Neural cell (in vitro differentiated cells): ENCODE results near the gene OBSCN. TPM values are rescaled to one million over a fixed set of nuclear protein-coding genes. Genes with fewer than 3 reads are reported as not detected.
"Not testable (repeated sequence)": the region's sequence is repeated elsewhere in the genome, so short reads cannot be mapped to it uniquely, and the experiment has no call there.

Experiments
- H2AFZ ChIP-seq: fragments of 200-600, 300-800 bp; sonication (generic), shearing (Covaris generic); 2 replicates; pipeline ENCODE4 v1.6.0; 2014; ENCODE audit warnings: low read depth, mild to moderate bottlenecking, antibody characterized with exemption, low read length, moderate library complexity
- H3F3A ChIP-seq: fragments of 200-600 bp; shearing (Covaris generic); 2 replicates; pipeline ENCODE4 v1.6.1; 2016; ENCODE audit warnings: mild to moderate bottlenecking, moderate library complexity, mixed read lengths, antibody characterized with exemption, low read length; ENCODE audit not compliant: insufficient read depth, poor library complexity, severe bottlenecking
- H3K27ac ChIP-seq: fragments of 200-600, 300-800 bp; sonication (generic), shearing (Covaris generic); 2 replicates; pipeline ENCODE4 v1.5.1; 2014; ENCODE audit warnings: mild to moderate bottlenecking, low read length, moderate library complexity
- H3K27me3 ChIP-seq: fragments of 300-800, 200-600 bp; sonication (generic), shearing (Covaris generic); 2 replicates; pipeline ENCODE4 v1.6.0; 2014; ENCODE audit warnings: mild to moderate bottlenecking, low read depth, low read length, moderate library complexity; ENCODE audit not compliant: insufficient read depth
- H3K36me3 ChIP-seq: fragments of 300-800, 200-600 bp; sonication (generic), shearing (Covaris generic); 2 replicates; pipeline ENCODE4 v1.5.1; 2014; ENCODE audit warnings: mild to moderate bottlenecking, antibody characterized with exemption, low read length, moderate library complexity; ENCODE audit not compliant: insufficient read depth
- H3K4me2 ChIP-seq: fragments of 300-800, 200-600 bp; sonication (generic), shearing (Covaris generic); 2 replicates; pipeline ENCODE4 v1.6.0; 2014; ENCODE audit warnings: mild to moderate bottlenecking, low read length
- H3K4me3 ChIP-seq: fragments of 300-800, 200-600 bp; sonication (generic), shearing (Covaris generic); 2 replicates; pipeline ENCODE4 v1.5.1; 2014; ENCODE audit warnings: mild to moderate bottlenecking, low read length, moderate library complexity
- H3K79me2 ChIP-seq: fragments of 200-600 bp; shearing (Covaris generic); replicated peaks from 2 replicates; pipeline ENCODE4 v1.6.0; 2014; ENCODE audit warnings: mild to moderate bottlenecking, low read length, moderate library complexity; ENCODE audit not compliant: insufficient read depth
- H3K9ac ChIP-seq: fragments of 300-800, 200-600 bp; sonication (generic), shearing (Covaris generic); 2 replicates; pipeline ENCODE4 v1.6.1; 2016; ENCODE audit warnings: mild to moderate bottlenecking, low read length, mixed read lengths
- H3K9me2 ChIP-seq: fragments of 200-600 bp; shearing (Covaris generic); 2 replicates; pipeline ENCODE4 v1.6.1; 2016; ENCODE audit warnings: mild to moderate bottlenecking, low read length, mixed read lengths; ENCODE audit not compliant: insufficient read depth
- H3K9me3 ChIP-seq: fragments of 200-600, 300-800 bp; sonication (generic), shearing (Covaris generic); 2 replicates; pipeline ENCODE4 v1.6.1; 2016; ENCODE audit warnings: mild to moderate bottlenecking, mixed run types, low read length, moderate library complexity, mixed read lengths
- H4K20me1 ChIP-seq: fragments of 200-600 bp; shearing (Covaris generic); 2 replicates; pipeline ENCODE4 v1.6.1; 2016; ENCODE audit warnings: mild to moderate bottlenecking, mixed run types; ENCODE audit not compliant: insufficient read depth
- CTCF ChIP-seq: fragments of 450-650 bp; IDR thresholded peaks from 2 replicates; pipeline ENCODE4 v1.5.1; 2014; ENCODE audit warnings: antibody characterized with exemption, mild to moderate bottlenecking, moderate library complexity; ENCODE audit not compliant: poor library complexity, severe bottlenecking
- EP300 ChIP-seq: fragments of 450-650 bp; conservative IDR thresholded peaks from 2 replicates; pipeline ENCODE4 v1.6.1; 2014; ENCODE audit warnings: antibody characterized with exemption, mild to moderate bottlenecking, moderate library complexity; ENCODE audit not compliant: poor library complexity, severe bottlenecking
- EZH2 ChIP-seq: fragments of 200-600, 300-800 bp; shearing (Covaris generic), sonication (generic); IDR thresholded peaks from 2 replicates; pipeline ENCODE4 v1.6.1; 2014; ENCODE audit warnings: antibody characterized with exemption, low read length, borderline replicate concordance, mild to moderate bottlenecking; ENCODE audit not compliant: insufficient read depth, poor library complexity, severe bottlenecking
- MXI1 ChIP-seq: fragments of 450-650 bp; conservative IDR thresholded peaks from 2 replicates; pipeline ENCODE4 v1.6.1; 2014; ENCODE audit warnings: antibody characterized with exemption, mild to moderate bottlenecking; ENCODE audit not compliant: poor library complexity, severe bottlenecking
- POLR2AphosphoS5 ChIP-seq: IDR thresholded peaks from 2 replicates; pipeline ENCODE4 v1.6.1; 2012
- RAD21 ChIP-seq: fragments of 450-650 bp; conservative IDR thresholded peaks from 2 replicates; pipeline ENCODE4 v1.6.1; 2014; ENCODE audit warnings: antibody characterized with exemption, mild to moderate bottlenecking, moderate library complexity
- SMC3 ChIP-seq: fragments of 450-650 bp; conservative IDR thresholded peaks from 2 replicates; pipeline ENCODE4 v1.6.1; 2014; ENCODE audit warnings: antibody characterized with exemption, mild to moderate bottlenecking, moderate library complexity; ENCODE audit not compliant: poor library complexity
- TAF1 ChIP-seq: IDR thresholded peaks from 2 replicates; pipeline ENCODE4 v1.6.1; 2012; ENCODE audit warnings: low read depth
- polyA plus RNA-seq: library from polyadenylated mRNA; depleted of rRNA; stranded (reverse); fragments of >200 nt; gene quantifications from 2 replicates; pipeline ENCODE4 v1.2.3, GENCODE V29; 2014
- TF ChIP-seq, protein P1 (sequence below): IDR thresholded peaks from 2 replicates; pipeline ENCODE4 v1.6.1; 2012; ENCODE audit warnings: borderline replicate concordance

The OBSCN gene
- polyA plus RNA-seq, 1 donor from 2014 or later: 7.2 TPM

DNA sequence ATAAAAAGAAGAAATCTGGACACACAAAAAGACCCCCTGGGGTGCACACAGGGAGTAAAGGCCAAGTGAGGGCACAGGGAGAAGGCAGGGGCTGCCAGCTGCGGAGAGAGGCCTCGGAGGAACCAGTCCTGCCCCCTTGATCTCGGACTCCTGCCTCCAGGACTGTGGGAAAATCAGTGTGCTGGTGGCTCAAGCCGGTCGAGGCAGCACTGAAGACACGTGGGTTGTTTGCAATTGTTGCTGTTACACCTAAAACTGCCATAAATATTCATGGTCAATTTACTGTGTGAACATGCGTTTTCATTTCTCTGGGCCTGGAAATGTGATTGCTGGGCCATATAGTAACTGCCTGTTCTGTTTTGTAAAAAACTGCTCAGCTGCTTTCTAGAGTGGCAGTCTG, 23.7 kb upstream of the OBSCN start:
- Histone ChIP-seq H3K27ac (no peak overlapping the region), H3K79me2 (no peaks in the 10 kb centered on the region), H3K4me2 (no peak overlapping the region), H3K4me3 (no peak overlapping the region), H2AFZ (no peak overlapping the region), H3F3A (no peaks in the 10 kb centered on the region), H3K9ac (no peak overlapping the region), H4K20me1 (no peaks in the 10 kb centered on the region), H3K9me2 (no peaks in the 10 kb centered on the region), H3K27me3 (no peaks in the 10 kb centered on the region), H3K36me3 (no peaks in the 10 kb centered on the region), H3K9me3 (peaks cover 3% of the 10 kb centered on the region)
- TF ChIP-seq CTCF: no peak
- no peak for TF ChIP-seq TAF1
- TF ChIP-seq MXI1: no peak
- TF ChIP-seq EZH2: no peak
- TF ChIP-seq RAD21: no peak
- TF ChIP-seq SMC3: no peak
- TF ChIP-seq, protein P1, sequence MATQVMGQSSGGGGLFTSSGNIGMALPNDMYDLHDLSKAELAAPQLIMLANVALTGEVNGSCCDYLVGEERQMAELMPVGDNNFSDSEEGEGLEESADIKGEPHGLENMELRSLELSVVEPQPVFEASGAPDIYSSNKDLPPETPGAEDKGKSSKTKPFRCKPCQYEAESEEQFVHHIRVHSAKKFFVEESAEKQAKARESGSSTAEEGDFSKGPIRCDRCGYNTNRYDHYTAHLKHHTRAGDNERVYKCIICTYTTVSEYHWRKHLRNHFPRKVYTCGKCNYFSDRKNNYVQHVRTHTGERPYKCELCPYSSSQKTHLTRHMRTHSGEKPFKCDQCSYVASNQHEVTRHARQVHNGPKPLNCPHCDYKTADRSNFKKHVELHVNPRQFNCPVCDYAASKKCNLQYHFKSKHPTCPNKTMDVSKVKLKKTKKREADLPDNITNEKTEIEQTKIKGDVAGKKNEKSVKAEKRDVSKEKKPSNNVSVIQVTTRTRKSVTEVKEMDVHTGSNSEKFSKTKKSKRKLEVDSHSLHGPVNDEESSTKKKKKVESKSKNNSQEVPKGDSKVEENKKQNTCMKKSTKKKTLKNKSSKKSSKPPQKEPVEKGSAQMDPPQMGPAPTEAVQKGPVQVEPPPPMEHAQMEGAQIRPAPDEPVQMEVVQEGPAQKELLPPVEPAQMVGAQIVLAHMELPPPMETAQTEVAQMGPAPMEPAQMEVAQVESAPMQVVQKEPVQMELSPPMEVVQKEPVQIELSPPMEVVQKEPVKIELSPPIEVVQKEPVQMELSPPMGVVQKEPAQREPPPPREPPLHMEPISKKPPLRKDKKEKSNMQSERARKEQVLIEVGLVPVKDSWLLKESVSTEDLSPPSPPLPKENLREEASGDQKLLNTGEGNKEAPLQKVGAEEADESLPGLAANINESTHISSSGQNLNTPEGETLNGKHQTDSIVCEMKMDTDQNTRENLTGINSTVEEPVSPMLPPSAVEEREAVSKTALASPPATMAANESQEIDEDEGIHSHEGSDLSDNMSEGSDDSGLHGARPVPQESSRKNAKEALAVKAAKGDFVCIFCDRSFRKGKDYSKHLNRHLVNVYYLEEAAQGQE: no peak
- TF ChIP-seq POLR2AphosphoS5: no peak
- no peak for TF ChIP-seq EP300

- no peaks in the 10 kb centered on the region for H3K79me2 ChIP-seq
- H3K9me2 ChIP-seq: no peaks in the 10 kb centered on the region
- H2AFZ ChIP-seq: no peak overlapping the region
- H3K27ac ChIP-seq: no peak overlapping the region
- H3K9me3 ChIP-seq: peaks cover 3% of the 10 kb centered on the region
- no peak overlapping the region for H3K4me2 ChIP-seq
- H3K4me3 ChIP-seq: no peak overlapping the region
- no peak overlapping the region for H3K9ac ChIP-seq
- no peak for TF ChIP-seq EP300
- TF ChIP-seq TAF1: no peak
- TF ChIP-seq CTCF: no peak
- TF ChIP-seq MXI1: no peak
- no peak for TF ChIP-seq EZH2
- no peak for TF ChIP-seq RAD21
- TF ChIP-seq, protein P1: no peak
- TF ChIP-seq POLR2AphosphoS5: no peak
- no peak for TF ChIP-seq SMC3
- H3K36me3 ChIP-seq: no peaks in the 10 kb centered on the region
- H3F3A ChIP-seq: no peaks in the 10 kb centered on the region
- H3K27me3 ChIP-seq: no peaks in the 10 kb centered on the region
- H4K20me1 ChIP-seq: no peaks in the 10 kb centered on the region
Observed at GRCh38 chr1:228185641-228185965, 22.2 kb upstream of the OBSCN start.

DNA sequence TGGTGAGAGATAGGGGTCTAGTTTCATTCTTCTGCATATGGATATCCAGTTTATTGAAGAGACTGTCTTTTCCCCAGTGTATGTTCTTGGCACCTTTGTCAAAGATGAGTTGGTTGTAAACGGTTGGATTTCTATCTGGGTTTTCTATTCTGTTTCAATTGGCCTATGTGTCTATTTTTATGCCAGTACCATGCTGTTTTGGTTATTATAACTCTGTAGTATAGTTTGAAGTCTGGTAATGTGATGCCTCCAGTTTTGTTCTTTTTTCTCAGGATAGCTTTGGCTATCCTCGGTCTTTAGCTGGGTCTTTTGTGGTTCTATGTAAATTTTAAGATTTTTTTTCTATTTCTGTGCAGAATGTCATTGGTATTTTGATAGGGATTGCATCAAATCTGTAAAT, 19.6 kb upstream of the OBSCN start:
- H2AFZ ChIP-seq, H3K9me2 ChIP-seq, H3K36me3 ChIP-seq, H3K9me3 ChIP-seq, H3F3A ChIP-seq, H3K27me3 ChIP-seq, H3K9ac ChIP-seq, H3K79me2 ChIP-seq, H4K20me1 ChIP-seq, H3K4me3 ChIP-seq, H3K27ac ChIP-seq, H3K4me2 ChIP-seq: not testable (repeated sequence)
